Measurements from ENCODE around the gene APOA4. TPM values are rescaled to one million over a fixed set of nuclear protein-coding genes. Genes with fewer than 3 reads are reported as not detected.
A peak's percentile ranks its signal among the peaks of the same experiment; 100 is the strongest.

APOA4 gene
- total and polyA plus RNA-seq, 9 of the 15 experiments (the other 6 are each of a cell fraction or from before 2014, with no cell fraction given), result 0.07 TPM; not detected in 8

- TF ChIP-seq ELK1 (CRISPR knock-in tag; IDR thresholded peaks at IDR 0.05) (no peak), SREBF1 (IDR thresholded peaks at IDR 0.05; ENCODE audit: borderline replicate concordance, low read depth, low read length) (no peak), ZFP91 (CRISPR knock-in tag; IDR thresholded peaks at IDR 0.05) (no peak), HDAC1 (IDR thresholded peaks at IDR 0.05) (peak; percentile 60 to 89; a peak in 2 of 4 replicates), ZC3H4 (CRISPR knock-in tag; IDR thresholded peaks at IDR 0.05; ENCODE audit: borderline replicate concordance) (no peak), TAF1 (IDR thresholded peaks at IDR 0.05; ENCODE audit: control insufficient read depth, extremely low read depth, insufficient read depth, low read length, severe bottlenecking) (peak; percentile 48), ARHGAP35 (IDR thresholded peaks at IDR 0.05; ENCODE audit: partially characterized antibody) (no peak), ZNF408 (CRISPR knock-in tag; IDR thresholded peaks at IDR 0.05; ENCODE audit: low read depth) (no peak), MCM3 (IDR thresholded peaks at IDR 0.05) (no peak), ZNF217 (CRISPR knock-in tag; IDR thresholded peaks at IDR 0.05) (no peak), ZNF384 (IDR thresholded peaks at IDR 0.05; ENCODE audit: low read depth, low read length) (0 out of 2 replicates have a peak, but pooled peaks have one; percentile 33), RAD21 (CRISPR knock-in tag; conservative IDR thresholded peaks at IDR 0.05 in 1 of 2, IDR thresholded peaks at IDR 0.05 in 1 of 2) (no peak), ZNF175 (CRISPR knock-in tag; IDR thresholded peaks at IDR 0.05; ENCODE audit: low read depth) (no peak), DLX4 (CRISPR knock-in tag; IDR thresholded peaks at IDR 0.05) (no peak), ZNF3 (CRISPR knock-in tag; IDR thresholded peaks at IDR 0.05) (no peak), FOXJ2 (tag; IDR thresholded peaks at IDR 0.05) (no peak), POLR2A (conservative IDR thresholded peaks at IDR 0.05) (peak; percentile 83), ATF6 (CRISPR knock-in tag; IDR thresholded peaks at IDR 0.05) (no peak)
- TF ChIP-seq, protein P1, sequence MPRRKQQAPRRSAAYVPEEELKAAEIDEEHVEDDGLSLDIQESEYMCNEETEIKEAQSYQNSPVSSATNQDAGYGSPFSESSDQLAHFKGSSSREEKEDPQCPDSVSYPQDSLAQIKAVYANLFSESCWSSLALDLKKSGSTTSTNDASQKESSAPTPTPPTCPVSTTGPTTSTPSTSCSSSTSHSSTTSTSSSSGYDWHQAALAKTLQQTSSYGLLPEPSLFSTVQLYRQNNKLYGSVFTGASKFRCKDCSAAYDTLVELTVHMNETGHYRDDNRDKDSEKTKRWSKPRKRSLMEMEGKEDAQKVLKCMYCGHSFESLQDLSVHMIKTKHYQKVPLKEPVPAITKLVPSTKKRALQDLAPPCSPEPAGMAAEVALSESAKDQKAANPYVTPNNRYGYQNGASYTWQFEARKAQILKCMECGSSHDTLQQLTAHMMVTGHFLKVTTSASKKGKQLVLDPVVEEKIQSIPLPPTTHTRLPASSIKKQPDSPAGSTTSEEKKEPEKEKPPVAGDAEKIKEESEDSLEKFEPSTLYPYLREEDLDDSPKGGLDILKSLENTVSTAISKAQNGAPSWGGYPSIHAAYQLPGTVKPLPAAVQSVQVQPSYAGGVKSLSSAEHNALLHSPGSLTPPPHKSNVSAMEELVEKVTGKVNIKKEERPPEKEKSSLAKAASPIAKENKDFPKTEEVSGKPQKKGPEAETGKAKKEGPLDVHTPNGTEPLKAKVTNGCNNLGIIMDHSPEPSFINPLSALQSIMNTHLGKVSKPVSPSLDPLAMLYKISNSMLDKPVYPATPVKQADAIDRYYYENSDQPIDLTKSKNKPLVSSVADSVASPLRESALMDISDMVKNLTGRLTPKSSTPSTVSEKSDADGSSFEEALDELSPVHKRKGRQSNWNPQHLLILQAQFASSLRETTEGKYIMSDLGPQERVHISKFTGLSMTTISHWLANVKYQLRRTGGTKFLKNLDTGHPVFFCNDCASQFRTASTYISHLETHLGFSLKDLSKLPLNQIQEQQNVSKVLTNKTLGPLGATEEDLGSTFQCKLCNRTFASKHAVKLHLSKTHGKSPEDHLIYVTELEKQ (CRISPR knock-in tag; IDR thresholded peaks at IDR 0.05), result no peak
Measured at GRCh38 chr11:116787786-116788486, 35.2 kb downstream of the APOA4 start, which contains the start of gene ZPR1 (continued).
